Effector memory CD4-positive, alpha-beta T cell (primary cell): Measurements from ENCODE around the gene CBLC.
A peak's percentile ranks its signal among the peaks of the same experiment; 100 is the strongest.

Source experiments
- DNase-seq, 3 donors: peaks; one replicate each; pipeline ENCODE4 v3.0.0-alpha.2; 2020
- H3K27ac ChIP-seq: 2 replicates; pipeline ENCODE4 v1.7.0; 2013; ENCODE audit warnings: mild to moderate bottlenecking, low read length, moderate library complexity; ENCODE audit not compliant: insufficient read depth, poor library complexity, severe bottlenecking
- H3K27me3 ChIP-seq: replicated peaks from 2 replicates; pipeline ENCODE4 v1.7.0; 2013; ENCODE audit warnings: mild to moderate bottlenecking, low read length; ENCODE audit not compliant: insufficient read depth, control insufficient read depth, poor library complexity, severe bottlenecking
- H3K36me3 ChIP-seq: 2 replicates; pipeline ENCODE4 v1.7.0; 2013; ENCODE audit warnings: mild to moderate bottlenecking, low read length, moderate library complexity; ENCODE audit not compliant: control insufficient read depth, insufficient read depth
- H3K4me1 ChIP-seq: 2 replicates; pipeline ENCODE4 v1.7.0; 2013; ENCODE audit warnings: low read length, mild to moderate bottlenecking; ENCODE audit not compliant: control insufficient read depth, insufficient read depth, poor library complexity, severe bottlenecking
- H3K4me3 ChIP-seq: 2 replicates; pipeline ENCODE4 v1.7.0; 2013; ENCODE audit warnings: low read length, low read depth, mild to moderate bottlenecking; ENCODE audit not compliant: insufficient read depth, poor library complexity, severe bottlenecking
- H3K9me3 ChIP-seq: 2 replicates; pipeline ENCODE4 v1.7.0; 2013; ENCODE audit warnings: mild to moderate bottlenecking, low read length, moderate library complexity; ENCODE audit not compliant: control insufficient read depth

Gene CBLC

DNA sequence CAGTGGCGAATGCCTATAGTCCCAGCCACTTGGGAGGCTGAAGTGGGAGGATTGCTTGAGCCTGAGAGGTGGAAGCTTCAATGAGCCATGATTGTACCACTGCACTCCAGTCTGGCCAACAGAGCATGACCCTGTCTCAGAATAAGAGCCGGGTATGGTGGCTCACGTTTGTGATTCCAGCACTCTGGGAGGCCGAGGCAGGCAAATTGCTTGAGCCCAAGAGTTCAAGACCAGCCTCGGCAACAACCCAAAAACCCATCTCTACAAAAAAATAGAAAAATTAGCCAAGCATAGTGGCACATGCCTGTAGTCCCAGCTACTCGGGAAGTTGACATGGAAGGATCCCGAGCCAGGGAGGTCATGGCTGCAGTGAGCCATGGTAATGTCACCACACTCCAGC lies 63.1 kb downstream of the CBLC start:
- Histone ChIP-seq H3K9me3 (no peaks in the 10 kb centered on the region), H3K36me3 (no peaks in the 10 kb centered on the region), H3K4me3 (no peak overlapping the region), H3K27me3 (no peaks in the 10 kb centered on the region), H3K27ac (no peak overlapping the region), H3K4me1 (peaks cover 13% of the 10 kb centered on the region)
- DNase-seq, result no peak

DNA sequence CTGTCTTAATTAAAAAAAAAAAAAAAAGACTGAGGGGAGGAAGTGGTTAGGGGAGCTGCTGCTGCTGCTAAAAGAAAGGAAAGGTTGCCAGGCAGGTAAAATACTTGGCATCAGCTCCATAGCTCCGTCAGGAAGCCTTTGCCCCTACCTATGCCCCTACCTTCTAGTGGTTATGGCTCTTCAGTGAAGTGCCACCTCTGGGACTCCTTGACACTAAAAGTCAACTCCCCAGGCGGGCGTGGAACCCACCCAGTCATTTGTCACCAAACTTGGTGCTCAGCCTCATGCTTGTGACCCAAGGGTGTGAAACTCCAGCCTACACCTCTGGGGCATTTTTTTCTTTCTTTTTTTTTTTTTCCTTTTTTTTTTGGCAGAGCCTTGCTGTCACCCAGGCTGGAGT lies 63.5 kb downstream of the CBLC start:
- H3K27me3 ChIP-seq, result no peaks in the 10 kb centered on the region
- H3K36me3 ChIP-seq, result no peaks in the 10 kb centered on the region
- H3K4me1 ChIP-seq, result peaks cover 18% of the 10 kb centered on the region
- no peak overlapping the region for H3K27ac ChIP-seq
- H3K4me3 ChIP-seq, result no peak overlapping the region
- no peaks in the 10 kb centered on the region for H3K9me3 ChIP-seq
- DNase-seq, result no peak

DNA sequence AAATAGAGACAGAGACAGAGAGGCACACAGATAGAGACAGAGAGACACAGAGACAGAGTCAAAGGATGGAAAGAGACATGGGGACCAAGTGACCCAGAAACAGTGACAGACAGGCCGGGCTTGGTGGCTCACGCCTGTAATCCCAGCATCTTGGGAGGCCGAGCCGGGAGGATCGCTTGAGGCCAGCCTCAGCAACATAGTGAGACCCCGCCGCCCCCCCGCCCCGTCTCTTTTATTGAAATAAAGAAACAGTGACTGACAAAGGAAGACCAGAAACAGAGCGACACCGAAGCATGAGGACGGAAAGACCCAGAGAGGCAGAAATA lies 67.6 kb downstream of the CBLC start:
- no peak for DNase-seq
- Histone ChIP-seq H3K4me1 (peaks cover 35% of the 10 kb centered on the region), H3K9me3 (no peaks in the 10 kb centered on the region), H3K27ac (no peak overlapping the region), H3K4me3 (peak overlapping the region; percentile 57), H3K36me3 (no peaks in the 10 kb centered on the region), H3K27me3 (peaks cover 5% of the 10 kb centered on the region)

DNA sequence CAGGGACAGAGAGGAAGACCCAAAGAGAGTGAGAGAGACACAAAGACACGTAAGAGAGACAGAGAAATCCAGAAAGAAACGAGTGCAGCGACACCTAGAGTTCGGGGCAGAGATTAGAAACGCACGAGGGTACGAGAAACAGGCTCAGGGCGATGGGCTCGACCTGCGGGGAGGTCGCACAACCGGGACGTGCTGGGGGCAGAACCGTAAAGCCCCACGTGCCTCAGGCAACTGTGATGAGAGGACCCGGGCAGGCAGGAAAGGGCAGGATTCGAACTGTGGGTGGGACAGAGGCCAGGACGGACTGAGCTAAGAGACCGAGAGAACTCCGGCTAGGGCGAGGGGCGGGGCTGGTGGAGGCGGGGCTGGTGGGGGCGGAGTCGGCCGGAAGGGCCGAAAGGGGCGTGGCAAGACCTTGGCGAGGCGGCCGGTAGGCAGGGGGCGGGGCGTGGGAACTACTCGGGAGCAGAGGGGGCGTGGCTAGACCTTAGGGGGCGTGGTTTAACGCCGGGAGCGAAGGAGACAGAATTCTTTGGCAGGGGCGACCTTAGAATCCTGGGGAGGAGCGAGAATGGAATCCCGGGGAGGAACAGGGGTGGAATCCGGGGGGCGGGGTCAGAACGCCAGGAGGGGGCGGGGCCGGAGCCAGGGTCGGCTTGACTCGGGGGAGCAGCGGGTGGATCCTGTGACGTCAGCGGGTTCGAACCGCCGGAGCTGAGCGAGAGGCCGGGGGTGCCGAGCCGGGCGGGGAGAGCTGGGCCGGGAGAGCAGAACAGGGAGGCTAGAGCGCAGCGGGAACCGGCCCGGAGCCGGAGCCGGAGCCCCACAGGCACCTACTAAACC lies 68.1 kb downstream of the CBLC start, which contains the start of gene NECTIN2:
Gene NECTIN2, plus strand, starts transcription at position 686 of the 843 bp plus-strand sequence. CDS start 229 bp downstream, outside the sequence.
- DNase-seq, result peak; percentile 56 to 72 (median 61)
- Histone ChIP-seq H3K4me1 (peaks cover 35% of the 10 kb centered on the region), H3K27me3 (peaks cover 5% of the 10 kb centered on the region), H3K4me3 (peak within 1 kb of the TSS; percentile 57), H3K9me3 (no peaks in the 10 kb centered on the region), H3K27ac (no peak within 1 kb of the TSS), H3K36me3 (no peaks in the 10 kb centered on the region)

DNA sequence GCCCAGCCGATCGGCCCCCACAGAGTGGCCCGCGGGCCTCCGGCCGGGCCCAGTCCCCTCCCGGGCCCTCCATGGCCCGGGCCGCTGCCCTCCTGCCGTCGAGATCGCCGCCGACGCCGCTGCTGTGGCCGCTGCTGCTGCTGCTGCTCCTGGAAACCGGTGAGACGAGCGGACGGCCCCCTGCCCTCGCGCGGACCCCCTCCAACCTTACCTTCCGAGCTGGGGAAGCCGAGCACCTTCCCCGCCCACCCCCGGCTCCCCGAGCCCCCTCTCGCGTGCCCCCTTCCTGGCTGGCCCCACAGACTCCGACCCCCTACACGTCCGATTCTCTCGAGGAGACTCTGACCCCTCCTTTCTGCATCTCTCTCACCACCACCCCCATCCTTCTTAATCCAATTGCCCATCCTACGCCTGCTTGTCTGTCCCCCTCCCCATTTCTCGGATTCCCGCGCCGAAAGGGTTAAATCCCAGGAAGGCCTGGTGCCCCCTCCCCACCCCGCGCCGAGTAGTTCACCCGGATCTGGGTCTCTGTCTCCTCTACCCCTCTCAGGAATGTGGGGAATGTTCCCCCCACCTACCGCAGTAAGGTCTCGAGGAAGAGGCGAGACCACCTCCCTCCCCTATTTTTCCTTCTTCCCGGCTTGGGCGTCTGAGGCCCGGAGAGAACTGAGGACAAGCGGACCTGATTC lies 68.9 kb downstream of the CBLC start:
- H3K27ac ChIP-seq, result no peak overlapping the region
- peaks cover 35% of the 10 kb centered on the region for H3K4me1 ChIP-seq
- peak overlapping the region; percentile 57 for H3K4me3 ChIP-seq
- no peaks in the 10 kb centered on the region for H3K36me3 ChIP-seq
- DNase-seq, result no peak
- no peaks in the 10 kb centered on the region for H3K9me3 ChIP-seq
- H3K27me3 ChIP-seq, result peaks cover 5% of the 10 kb centered on the region

DNA sequence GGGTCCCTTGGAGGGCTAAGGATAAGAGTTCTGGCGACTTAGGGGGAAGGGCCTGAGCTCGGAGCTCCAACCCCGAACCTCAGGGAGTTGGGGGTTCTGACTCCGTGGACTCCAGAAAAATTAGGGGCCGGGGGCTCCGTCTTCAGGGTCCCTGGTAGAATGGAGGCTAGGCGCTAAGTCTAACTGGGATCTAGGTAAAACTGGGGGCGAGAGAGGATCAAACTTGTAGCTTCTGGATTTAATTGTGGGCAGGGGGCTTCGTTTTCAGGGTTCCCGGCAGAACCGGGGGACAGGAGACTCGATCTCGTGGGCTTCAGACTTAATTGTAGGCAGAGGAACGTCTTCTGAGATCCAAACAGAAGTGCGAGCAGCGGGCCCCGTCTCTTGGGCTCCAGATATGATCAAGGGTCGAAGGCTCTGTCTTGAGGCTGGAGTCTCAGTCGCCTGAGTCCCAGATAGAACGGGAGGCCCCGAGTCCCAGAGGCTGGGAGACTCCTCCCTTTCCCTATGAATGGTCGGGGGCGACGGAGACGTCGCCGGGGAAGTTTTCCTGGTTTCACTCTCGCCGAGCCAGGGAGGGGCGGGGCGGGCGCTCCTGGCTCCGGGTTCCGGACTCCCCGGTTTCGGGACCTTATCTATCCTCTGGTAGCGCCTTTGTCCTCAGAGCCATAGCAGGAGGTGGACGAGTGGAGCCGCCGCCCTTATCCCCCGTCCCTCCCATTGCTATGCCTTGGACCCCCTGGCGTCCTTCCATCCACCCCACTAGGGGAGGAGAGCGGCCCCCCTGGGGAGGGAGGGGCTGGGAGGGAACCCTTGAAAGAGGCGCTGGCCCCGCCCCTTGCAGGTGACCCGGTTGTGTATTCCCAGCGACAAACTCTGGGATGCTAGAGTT lies 69.7 kb downstream of the CBLC start:
- Histone ChIP-seq H3K4me1 (peaks cover 35% of the 10 kb centered on the region), H3K4me3 (peak overlapping the region; percentile 57), H3K27ac (no peak overlapping the region), H3K9me3 (no peaks in the 10 kb centered on the region), H3K27me3 (peaks cover 5% of the 10 kb centered on the region), H3K36me3 (no peaks in the 10 kb centered on the region)
- peak in 1 of 3 donors; percentile 13 for DNase-seq

DNA sequence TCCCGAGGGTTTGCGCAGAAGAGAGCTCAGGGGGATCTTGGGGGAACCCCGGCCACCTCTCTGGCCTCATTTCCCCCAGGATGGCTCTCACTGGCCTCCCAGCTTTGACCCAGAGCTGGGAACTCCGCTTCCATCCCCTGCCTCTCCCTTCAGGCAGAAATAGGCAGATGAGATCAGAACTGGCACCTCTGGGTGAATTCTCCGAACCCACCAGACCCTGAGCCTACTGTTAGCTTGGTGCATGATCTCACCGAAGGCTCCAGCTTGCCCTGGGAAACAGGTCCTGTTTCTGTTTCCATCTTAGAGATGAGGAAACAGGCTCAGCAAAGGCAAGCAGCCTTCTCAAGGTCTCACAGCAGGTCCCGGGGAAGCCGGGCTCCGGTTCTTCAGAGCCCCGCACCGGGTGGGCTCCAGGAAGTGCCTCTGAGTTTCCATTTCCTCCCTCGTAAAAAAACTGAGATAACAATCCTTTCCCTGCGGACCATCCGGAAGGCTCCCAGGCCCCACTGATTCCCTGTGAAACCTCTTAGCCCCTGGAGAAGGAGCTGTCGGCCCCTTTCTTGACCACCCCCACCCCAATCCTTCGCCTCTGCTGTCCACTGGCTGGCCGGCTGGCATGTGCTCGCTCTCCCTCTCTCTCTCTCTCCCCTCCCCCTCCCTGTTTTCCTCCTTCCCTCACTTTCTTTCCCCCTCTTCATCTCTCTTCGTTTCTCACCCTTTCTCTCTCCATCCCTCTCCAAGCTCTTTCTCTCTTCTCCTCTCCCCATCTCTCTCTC lies 70.5 kb downstream of the CBLC start:
- Histone ChIP-seq H3K36me3 (no peaks in the 10 kb centered on the region), H3K27ac (no peak overlapping the region), H3K4me3 (no peak overlapping the region), H3K27me3 (peaks cover 5% of the 10 kb centered on the region), H3K4me1 (peaks cover 35% of the 10 kb centered on the region), H3K9me3 (no peaks in the 10 kb centered on the region)
- no peak for DNase-seq

DNA sequence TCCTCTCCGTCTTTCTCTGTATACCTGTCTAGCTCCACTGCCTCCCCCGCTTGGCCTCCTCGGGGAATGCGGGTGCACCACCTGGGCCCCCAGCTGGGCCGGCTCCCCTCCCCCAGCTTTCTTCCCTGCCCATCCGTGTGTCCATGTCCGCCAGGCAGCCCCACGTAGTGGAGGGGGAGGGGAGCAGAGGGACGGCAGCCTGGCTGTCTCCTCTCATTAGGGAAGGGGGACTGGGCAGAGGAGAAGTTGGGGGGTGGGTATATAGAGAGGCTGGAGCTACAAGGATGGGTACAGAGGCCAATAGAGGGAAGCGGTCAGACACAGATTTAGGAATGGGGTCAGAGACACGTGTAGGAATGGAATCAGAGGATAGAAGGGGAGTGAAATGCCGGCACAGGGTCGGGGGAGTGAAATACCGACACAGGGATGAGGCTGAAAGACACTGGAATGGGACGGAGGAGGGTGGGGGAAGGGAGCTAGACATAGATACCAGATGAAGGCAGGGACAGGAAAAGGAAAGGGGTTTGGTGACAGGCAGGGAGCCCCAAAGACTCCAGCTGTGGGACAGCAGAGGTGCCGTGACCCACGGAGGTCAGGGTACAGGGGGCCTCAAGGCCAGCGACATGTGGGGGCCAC lies 71.2 kb downstream of the CBLC start:
- Histone ChIP-seq H3K36me3 (no peaks in the 10 kb centered on the region), H3K4me3 (no peak overlapping the region), H3K9me3 (no peaks in the 10 kb centered on the region), H3K4me1 (peaks cover 35% of the 10 kb centered on the region), H3K27ac (no peak overlapping the region), H3K27me3 (peaks cover 5% of the 10 kb centered on the region)
- DNase-seq, result no peak
